Superior temporal gyrus (tissue), 1 donor: ENCODE measurements around the gene CHPT1.
"Not testable (repeated sequence)": the region's sequence is repeated elsewhere in the genome, so short reads cannot be mapped to it uniquely, and the experiment has no call there.

Experiments
- DNase-seq: peaks from one replicate; pipeline ENCODE4 v3.0.0-alpha.2; 2016; ENCODE audit errors: extremely low spot score

Gene CHPT1

GRCh38 chr12:101720118-101720517, 22.7 kb downstream of the CHPT1 start:
- no peak for DNase-seq

GRCh38 chr12:101722392-101722791, 25.0 kb downstream of the CHPT1 start:
- no peak for DNase-seq

- no peak for DNase-seq
Observed at GRCh38 chr12:101727098-101727497, 29.7 kb downstream of the CHPT1 start.

- DNase-seq = no peak
Observed at GRCh38 chr12:101729842-101730241, 32.4 kb downstream of the CHPT1 start.

- no peak for DNase-seq
Observed at GRCh38 chr12:101732318-101732717, 34.9 kb downstream of the CHPT1 start.

GRCh38 chr12:101733166-101733565, 35.7 kb downstream of the CHPT1 start:
- DNase-seq = no peak

GRCh38 chr12:101734482-101734881, 37.0 kb downstream of the CHPT1 start:
- not testable (repeated sequence) for DNase-seq

- no peak for DNase-seq
Observed at GRCh38 chr12:101737476-101737875, 40.0 kb downstream of the CHPT1 start.

GRCh38 chr12:101738920-101739665, 41.7 kb downstream of the CHPT1 start, which contains the start of gene SYCP3:
Gene SYCP3, minus strand, starts transcription at chr12:101739462. Its CDS starts 1,527 bp downstream, at chr12:101737935.
- no peak for DNase-seq

- DNase-seq = no peak
Observed at GRCh38 chr12:101740566-101740965, 43.1 kb downstream of the CHPT1 start.

- no peak for DNase-seq
Observed at GRCh38 chr12:101740980-101741379, 43.5 kb downstream of the CHPT1 start.

GRCh38 chr12:101743242-101743641, 45.8 kb downstream of the CHPT1 start:
- DNase-seq = no peak

GRCh38 chr12:101743724-101744472, 46.5 kb downstream of the CHPT1 start:
- no peak for DNase-seq

- DNase-seq = no peak
Observed at GRCh38 chr12:101745481-101745880, 48.0 kb downstream of the CHPT1 start.

GRCh38 chr12:101746196-101746595, 48.8 kb downstream of the CHPT1 start:
- DNase-seq = no peak

GRCh38 chr12:101746661-101747060, 49.2 kb downstream of the CHPT1 start:
- no peak for DNase-seq

- no peak for DNase-seq
Observed at GRCh38 chr12:101747697-101748096, 50.3 kb downstream of the CHPT1 start.

- DNase-seq = no peak
Observed at GRCh38 chr12:101748907-101749306, 51.5 kb downstream of the CHPT1 start.

- no peak for DNase-seq
Observed at GRCh38 chr12:101749657-101750056, 52.2 kb downstream of the CHPT1 start.

- DNase-seq = no peak
Observed at GRCh38 chr12:101750152-101750551, 52.7 kb downstream of the CHPT1 start.

GRCh38 chr12:101759396-101760047, 62.1 kb downstream of the CHPT1 start:
- DNase-seq = no peak

- no peak for DNase-seq
Observed at GRCh38 chr12:101761350-101761749, 63.9 kb downstream of the CHPT1 start.

- DNase-seq = no peak
Observed at GRCh38 chr12:101761781-101762180, 64.3 kb downstream of the CHPT1 start.
